Osteocyte (in vitro differentiated cells): ENCODE measurements around the gene OXER1. TPM values are rescaled to one million over a fixed set of nuclear protein-coding genes. Genes with fewer than 3 reads are reported as not detected.

Experiments
- DNase-seq: peaks from one replicate; pipeline ENCODE4 v3.0.0; 2021; ENCODE audit warnings: mixed read lengths; ENCODE audit not compliant: unreplicated experiment; ENCODE audit errors: extremely low spot score
- H3K27ac Mint-ChIP-seq: one replicate; pipeline ENCODE4 v1.8.0; 2021; ENCODE audit warnings: mild to moderate bottlenecking, mixed read lengths; ENCODE audit not compliant: unreplicated experiment
- H3K27me3 Mint-ChIP-seq: one replicate; pipeline ENCODE4 v1.8.0; 2021; ENCODE audit warnings: mixed read lengths; ENCODE audit not compliant: unreplicated experiment
- H3K36me3 Mint-ChIP-seq: one replicate; pipeline ENCODE4 v1.8.0; 2021; ENCODE audit warnings: mixed read lengths; ENCODE audit not compliant: unreplicated experiment
- H3K4me1 Mint-ChIP-seq: one replicate; pipeline ENCODE4 v1.8.0; 2021; ENCODE audit warnings: mixed read lengths; ENCODE audit not compliant: unreplicated experiment
- H3K4me3 Mint-ChIP-seq: one replicate; pipeline ENCODE4 v1.8.0; 2021; ENCODE audit warnings: mild to moderate bottlenecking, moderate library complexity, mixed read lengths; ENCODE audit not compliant: unreplicated experiment
- H3K9me3 Mint-ChIP-seq: one replicate; pipeline ENCODE4 v1.8.0; 2021; ENCODE audit warnings: mixed read lengths; ENCODE audit not compliant: unreplicated experiment
- CTCF ChIP-seq: fragments of 200-600 bp; sonication (generic); IDR thresholded peaks from 2 replicates; pipeline ENCODE4 v1.5.0; 2021; ENCODE audit warnings: antibody characterized with exemption, mild to moderate bottlenecking, moderate library complexity
- total RNA-seq: library from RNA; stranded (reverse); gene quantifications from 2 replicates; pipeline ENCODE4 v1.2.1, GENCODE V29; 2021

OXER1 gene
- total RNA-seq, 1 donor from 2014 or later: not detected

- Mint-ChIP-seq H3K27ac (no peak overlapping the region), H3K36me3 (peaks cover 21% of the 10 kb centered on the region), H3K9me3 (no peaks in the 10 kb centered on the region), H3K4me3 (no peak overlapping the region), H3K27me3 (no peaks in the 10 kb centered on the region), H3K4me1 (peaks cover 4% of the 10 kb centered on the region)
- no peak for DNase-seq
- no peak for TF ChIP-seq CTCF
Measured at GRCh38 chr2:42761554-42761953, 2.4 kb downstream of the OXER1 start.

- H3K36me3 Mint-ChIP-seq: peaks cover 24% of the 10 kb centered on the region
- H3K9me3 Mint-ChIP-seq: no peaks in the 10 kb centered on the region
- no peak for DNase-seq
- H3K27ac Mint-ChIP-seq: no peak overlapping the region
- H3K27me3 Mint-ChIP-seq: no peaks in the 10 kb centered on the region
- H3K4me3 Mint-ChIP-seq: no peak overlapping the region
- TF ChIP-seq CTCF: no peak
- peaks cover 21% of the 10 kb centered on the region for H3K4me1 Mint-ChIP-seq
Measured at GRCh38 chr2:42758751-42759150, 5.2 kb downstream of the OXER1 start.

GRCh38 chr2:42757981-42758740 lies 5.8 kb downstream of the OXER1 start:
- Mint-ChIP-seq H3K9me3 (no peaks in the 10 kb centered on the region), H3K36me3 (peaks cover 25% of the 10 kb centered on the region), H3K4me1 (peaks cover 21% of the 10 kb centered on the region), H3K27ac (no peak overlapping the region), H3K4me3 (no peak overlapping the region), H3K27me3 (no peaks in the 10 kb centered on the region)
- TF ChIP-seq CTCF: no peak
- DNase-seq: no peak

GRCh38 chr2:42756966-42757513 lies 6.9 kb downstream of the OXER1 start:
- DNase-seq: no peak
- Mint-ChIP-seq H3K9me3 (no peaks in the 10 kb centered on the region), H3K4me3 (no peak overlapping the region), H3K4me1 (peaks cover 21% of the 10 kb centered on the region), H3K36me3 (peaks cover 23% of the 10 kb centered on the region), H3K27ac (no peak overlapping the region), H3K27me3 (no peaks in the 10 kb centered on the region)
- no peak for TF ChIP-seq CTCF

GRCh38 chr2:42756150-42756775 lies 7.7 kb downstream of the OXER1 start:
- no peaks in the 10 kb centered on the region for H3K27me3 Mint-ChIP-seq
- no peaks in the 10 kb centered on the region for H3K9me3 Mint-ChIP-seq
- peaks cover 25% of the 10 kb centered on the region for H3K36me3 Mint-ChIP-seq
- H3K4me1 Mint-ChIP-seq: peaks cover 21% of the 10 kb centered on the region
- TF ChIP-seq CTCF: no peak
- H3K27ac Mint-ChIP-seq: no peak overlapping the region
- no peak overlapping the region for H3K4me3 Mint-ChIP-seq
- no peak for DNase-seq
